ENCODE data around the gene TBL2.

- TF ChIP-seq CTCF (IDR thresholded peaks at IDR 0.05) (no peak), EP300 (IDR thresholded peaks at IDR 0.05) (no peak)
Measured at GRCh38 chr7:73557108-73557396, 21.3 kb downstream of the TBL2 start.
